Measurements from ENCODE around the gene CXCL17.

DNA sequence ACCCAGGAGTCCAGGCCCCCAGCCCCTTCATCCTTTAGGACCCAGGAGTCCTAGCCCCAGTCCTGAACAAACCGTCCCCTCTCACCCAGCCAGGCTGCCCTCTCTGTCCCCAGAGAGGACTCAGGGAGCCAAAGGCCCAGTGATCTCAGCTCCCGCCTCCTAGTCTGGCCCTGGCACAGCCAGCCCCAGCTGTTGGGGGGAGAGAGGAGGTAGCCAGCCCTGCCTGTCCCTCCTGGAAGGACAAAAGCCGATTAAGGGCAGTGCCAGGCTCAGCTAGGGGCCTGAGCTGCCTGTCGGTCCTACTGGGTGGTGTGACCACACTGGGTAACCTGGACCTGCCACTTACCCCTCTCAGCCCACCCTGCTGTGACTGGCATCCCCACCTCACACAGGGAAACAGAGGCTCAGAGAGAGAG is 30.1 kb downstream of the CXCL17 start:
- TF ChIP-seq, protein P1, sequence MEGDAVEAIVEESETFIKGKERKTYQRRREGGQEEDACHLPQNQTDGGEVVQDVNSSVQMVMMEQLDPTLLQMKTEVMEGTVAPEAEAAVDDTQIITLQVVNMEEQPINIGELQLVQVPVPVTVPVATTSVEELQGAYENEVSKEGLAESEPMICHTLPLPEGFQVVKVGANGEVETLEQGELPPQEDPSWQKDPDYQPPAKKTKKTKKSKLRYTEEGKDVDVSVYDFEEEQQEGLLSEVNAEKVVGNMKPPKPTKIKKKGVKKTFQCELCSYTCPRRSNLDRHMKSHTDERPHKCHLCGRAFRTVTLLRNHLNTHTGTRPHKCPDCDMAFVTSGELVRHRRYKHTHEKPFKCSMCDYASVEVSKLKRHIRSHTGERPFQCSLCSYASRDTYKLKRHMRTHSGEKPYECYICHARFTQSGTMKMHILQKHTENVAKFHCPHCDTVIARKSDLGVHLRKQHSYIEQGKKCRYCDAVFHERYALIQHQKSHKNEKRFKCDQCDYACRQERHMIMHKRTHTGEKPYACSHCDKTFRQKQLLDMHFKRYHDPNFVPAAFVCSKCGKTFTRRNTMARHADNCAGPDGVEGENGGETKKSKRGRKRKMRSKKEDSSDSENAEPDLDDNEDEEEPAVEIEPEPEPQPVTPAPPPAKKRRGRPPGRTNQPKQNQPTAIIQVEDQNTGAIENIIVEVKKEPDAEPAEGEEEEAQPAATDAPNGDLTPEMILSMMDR (IDR thresholded peaks at IDR 0.05 in 8 of 11, conservative IDR thresholded peaks at IDR 0.05 in 3 of 11) = no peak
- TF ChIP-seq POLR2A (IDR thresholded peaks at IDR 0.05) (no peak), POLR2AphosphoS5 (IDR thresholded peaks at IDR 0.05) (no peak)
